Measurements from ENCODE around the gene ADARB2.

The ADARB2 gene

GRCh38 chr10:1495915-1496517, 241.3 kb downstream of the ADARB2 start:
- Histone ChIP-seq H3K4me3 (no peak overlapping the region), H3K9ac (no peak overlapping the region), H3K4me1 (peaks cover 20% of the 10 kb centered on the region), H3K9me3 (peaks cover 10% of the 10 kb centered on the region), H3K27ac (no peak overlapping the region), H3K4me2 (no peak overlapping the region), H3K36me3 (no peaks in the 10 kb centered on the region), H3K27me3 (no peaks in the 10 kb centered on the region), H4K20me1 (no peaks in the 10 kb centered on the region)
- TF ChIP-seq Cebpa-rat (IDR thresholded peaks at IDR 0.05) = no peak

- no peak overlapping the region for H3K9ac ChIP-seq
- peak overlapping the region; percentile 98 for H3K27ac ChIP-seq
- no peaks in the 10 kb centered on the region for H3K9me3 ChIP-seq
- peak overlapping the region; percentile 92 for H3K4me2 ChIP-seq
- H3K4me3 ChIP-seq = no peak overlapping the region
- peaks cover 50% of the 10 kb centered on the region for H3K4me1 ChIP-seq
- H3K27me3 ChIP-seq = no peaks in the 10 kb centered on the region
- no peaks in the 10 kb centered on the region for H3K36me3 ChIP-seq
- no peaks in the 10 kb centered on the region for H4K20me1 ChIP-seq
- no peak for TF ChIP-seq Cebpa-rat (IDR thresholded peaks at IDR 0.05)
Measured at GRCh38 chr10:1492641-1493040, 244.7 kb downstream of the ADARB2 start.

GRCh38 chr10:1491901-1492300, 245.4 kb downstream of the ADARB2 start:
- H3K4me2 ChIP-seq = peak overlapping the region; percentile 92
- H3K36me3 ChIP-seq = no peaks in the 10 kb centered on the region
- no peaks in the 10 kb centered on the region for H4K20me1 ChIP-seq
- peak overlapping the region; percentile 36; the same call in 1 of the 2 replicates for H3K9ac ChIP-seq
- no peaks in the 10 kb centered on the region for H3K9me3 ChIP-seq
- peaks cover 58% of the 10 kb centered on the region for H3K4me1 ChIP-seq
- TF ChIP-seq Cebpa-rat (IDR thresholded peaks at IDR 0.05) = no peak
- H3K4me3 ChIP-seq = no peak overlapping the region
- no peaks in the 10 kb centered on the region for H3K27me3 ChIP-seq
- H3K27ac ChIP-seq = peak overlapping the region; percentile 98

- no peaks in the 10 kb centered on the region for H3K27me3 ChIP-seq
- no peaks in the 10 kb centered on the region for H4K20me1 ChIP-seq
- no peak for TF ChIP-seq Cebpa-rat (IDR thresholded peaks at IDR 0.05)
- peak overlapping the region; percentile 0; the same call in 1 of the 2 replicates for H3K4me3 ChIP-seq
- H3K4me2 ChIP-seq = peak overlapping the region; percentile 92
- peaks cover 79% of the 10 kb centered on the region for H3K4me1 ChIP-seq
- peak overlapping the region; percentile 77 for H3K9ac ChIP-seq
- H3K9me3 ChIP-seq = no peaks in the 10 kb centered on the region
- peak overlapping the region; percentile 98 for H3K27ac ChIP-seq
- H3K36me3 ChIP-seq = no peaks in the 10 kb centered on the region
Measured at GRCh38 chr10:1489801-1490200, 247.5 kb downstream of the ADARB2 start.

GRCh38 chr10:1488970-1489548, 248.3 kb downstream of the ADARB2 start:
- Histone ChIP-seq H3K4me1 (peaks cover 86% of the 10 kb centered on the region), H3K27me3 (no peaks in the 10 kb centered on the region), H3K27ac (peak overlapping the region; percentile 98), H3K36me3 (no peaks in the 10 kb centered on the region), H3K4me2 (peak overlapping the region; percentile 92), H3K9ac (peak overlapping the region; percentile 88), H4K20me1 (no peaks in the 10 kb centered on the region), H3K9me3 (no peaks in the 10 kb centered on the region), H3K4me3 (peak overlapping the region; percentile 44)
- peak; percentile 78 for TF ChIP-seq Cebpa-rat (IDR thresholded peaks at IDR 0.05)

- H3K9ac ChIP-seq = peak overlapping the region; percentile 57; the same call in 1 of the 2 replicates
Measured at GRCh38 chr10:1486841-1487687, 250.3 kb downstream of the ADARB2 start.

GRCh38 chr10:1485357-1485756, 252.0 kb downstream of the ADARB2 start:
- Histone ChIP-seq H3K9ac (no peak overlapping the region), H3K27ac (peak overlapping the region; percentile 98; the same call in 1 of the 2 replicates), H4K20me1 (no peaks in the 10 kb centered on the region), H3K27me3 (no peaks in the 10 kb centered on the region), H3K4me2 (peak overlapping the region; percentile 92), H3K9me3 (peaks cover 6% of the 10 kb centered on the region; the same call in 1 of the 2 replicates), H3K4me3 (no peak overlapping the region), H3K4me1 (peaks cover 91% of the 10 kb centered on the region), H3K36me3 (no peaks in the 10 kb centered on the region)
- no peak for TF ChIP-seq Cebpa-rat (IDR thresholded peaks at IDR 0.05)

More at GRCh38 chr10:1486841-1487687, 250.3 kb downstream of the ADARB2 start:
- no peaks in the 10 kb centered on the region for H4K20me1 ChIP-seq
- H3K4me2 ChIP-seq = peak overlapping the region; percentile 92
- peak overlapping the region; percentile 98 for H3K27ac ChIP-seq
- no peak overlapping the region for H3K4me3 ChIP-seq
- no peaks in the 10 kb centered on the region for H3K9me3 ChIP-seq
- no peaks in the 10 kb centered on the region for H3K27me3 ChIP-seq
- H3K4me1 ChIP-seq = peaks cover 96% of the 10 kb centered on the region
- no peak for TF ChIP-seq Cebpa-rat (IDR thresholded peaks at IDR 0.05)
- no peaks in the 10 kb centered on the region for H3K36me3 ChIP-seq

- peak overlapping the region; percentile 76 for H3K4me2 ChIP-seq
- no peaks in the 10 kb centered on the region for H3K27me3 ChIP-seq
- H4K20me1 ChIP-seq = no peaks in the 10 kb centered on the region
- H3K9me3 ChIP-seq = peaks cover 19% of the 10 kb centered on the region
- peak overlapping the region; percentile 60; the same call in 1 of the 2 replicates for H3K27ac ChIP-seq
- H3K36me3 ChIP-seq = peaks cover 7% of the 10 kb centered on the region
- H3K9ac ChIP-seq = peak overlapping the region; percentile 36; the same call in 1 of the 2 replicates
- peaks cover 80% of the 10 kb centered on the region for H3K4me1 ChIP-seq
- TF ChIP-seq Cebpa-rat (IDR thresholded peaks at IDR 0.05) = no peak
- no peak overlapping the region for H3K4me3 ChIP-seq
Measured at GRCh38 chr10:1483826-1484225, 253.5 kb downstream of the ADARB2 start.

GRCh38 chr10:1483246-1483645, 254.1 kb downstream of the ADARB2 start:
- Histone ChIP-seq H3K4me1 (peaks cover 74% of the 10 kb centered on the region), H3K9ac (peak overlapping the region; percentile 36; the same call in 1 of the 2 replicates), H3K36me3 (peaks cover 13% of the 10 kb centered on the region), H4K20me1 (no peaks in the 10 kb centered on the region), H3K4me2 (peak overlapping the region; percentile 76), H3K4me3 (no peak overlapping the region), H3K27me3 (no peaks in the 10 kb centered on the region), H3K27ac (peak overlapping the region; percentile 60), H3K9me3 (peaks cover 25% of the 10 kb centered on the region)
- TF ChIP-seq Cebpa-rat (IDR thresholded peaks at IDR 0.05) = no peak

Data from BLaER1 (cell line).